Ectodermal cell (in vitro differentiated cells): Measurements from ENCODE around the gene SGPL1.
A peak's percentile ranks its signal among the peaks of the same experiment; 100 is the strongest.

Experiments
- H3K27ac ChIP-seq: 2 replicates; pipeline ENCODE4 v1.7.0; 2013; ENCODE audit warnings: mild to moderate bottlenecking, low read depth, low read length; ENCODE audit not compliant: insufficient read depth, poor library complexity, severe bottlenecking
- H3K27me3 ChIP-seq: 2 replicates; pipeline ENCODE4 v1.7.0; 2013; ENCODE audit warnings: mild to moderate bottlenecking, low read length; ENCODE audit not compliant: insufficient read depth, control insufficient read depth, poor library complexity, severe bottlenecking
- H3K36me3 ChIP-seq: one replicate; pipeline ENCODE4 v1.7.0; 2013; ENCODE audit warnings: low read length; ENCODE audit not compliant: control insufficient read depth, insufficient read depth
- H3K4me1 ChIP-seq: one replicate; pipeline ENCODE4 v1.7.0; 2013; ENCODE audit warnings: low read length; ENCODE audit not compliant: control insufficient read depth, insufficient read depth
- H3K4me3 ChIP-seq: 2 replicates; pipeline ENCODE4 v1.7.0; 2013; ENCODE audit warnings: low read depth, low read length, control low read depth; ENCODE audit not compliant: insufficient read depth
- H3K9me3 ChIP-seq: 2 replicates; pipeline ENCODE4 v1.7.0; 2013; ENCODE audit warnings: mild to moderate bottlenecking, low read length, moderate library complexity; ENCODE audit not compliant: control insufficient read depth
- WGBS, 2 experiments: methylation state at CpG; one replicate each; pipeline ENCODE4 v1.1.7; 2013; ENCODE audit warnings: missing lambda C conversion rate in 2 of 2; 5-methylcytosine and 5-hydroxymethylcytosine counted together

The SGPL1 gene

GRCh38 chr10:70810967-70811366, 4.8 kb upstream of the SGPL1 start:
- peaks cover 9% of the 10 kb centered on the region for H3K4me1 ChIP-seq
- H3K36me3 ChIP-seq: no peaks in the 10 kb centered on the region
- no peaks in the 10 kb centered on the region for H3K9me3 ChIP-seq
- no peaks in the 10 kb centered on the region for H3K27me3 ChIP-seq
- no CpG with 5 or more reads among the region's 1 CpG for WGBS, 2 experiments
- H3K27ac ChIP-seq: no peak overlapping the region
- H3K4me3 ChIP-seq: no peak overlapping the region

- Histone ChIP-seq H3K4me3 (no peak overlapping the region), H3K27me3 (no peaks in the 10 kb centered on the region), H3K36me3 (no peaks in the 10 kb centered on the region), H3K9me3 (no peaks in the 10 kb centered on the region), H3K27ac (no peak overlapping the region), H3K4me1 (peaks cover 12% of the 10 kb centered on the region)
- 93 to 98% methylated on average over 3 of the region's 3 CpGs for WGBS, 2 experiments
Measured at GRCh38 chr10:70811881-70812280, 3.9 kb upstream of the SGPL1 start.

GRCh38 chr10:70812814-70813213, 2.9 kb upstream of the SGPL1 start:
- peaks cover 15% of the 10 kb centered on the region for H3K4me1 ChIP-seq
- H3K4me3 ChIP-seq: no peak overlapping the region
- 86 to 93% methylated on average over 4 of the region's 4 CpGs for WGBS, 2 experiments
- H3K36me3 ChIP-seq: no peaks in the 10 kb centered on the region
- no peaks in the 10 kb centered on the region for H3K27me3 ChIP-seq
- H3K27ac ChIP-seq: no peak overlapping the region
- no peaks in the 10 kb centered on the region for H3K9me3 ChIP-seq

- Histone ChIP-seq H3K27me3 (no peaks in the 10 kb centered on the region), H3K9me3 (no peaks in the 10 kb centered on the region), H3K4me1 (peaks cover 12% of the 10 kb centered on the region), H3K36me3 (no peaks in the 10 kb centered on the region), H3K4me3 (no peak overlapping the region), H3K27ac (no peak overlapping the region)
- 96 to 97% methylated on average over 4 of the region's 4 CpGs for WGBS, 2 experiments
Measured at GRCh38 chr10:70814126-70814525, 1.6 kb upstream of the SGPL1 start.

GRCh38 chr10:70816220-70816894, 609 bp downstream of the SGPL1 start:
- Histone ChIP-seq H3K36me3 (no peaks in the 10 kb centered on the region), H3K27ac (peak overlapping the region; percentile 65), H3K4me1 (peaks cover 6% of the 10 kb centered on the region), H3K4me3 (peak overlapping the region; percentile 72), H3K27me3 (no peaks in the 10 kb centered on the region), H3K9me3 (no peaks in the 10 kb centered on the region)
- 1% methylated on average over 43 of the region's 43 CpGs for WGBS, 2 experiments

GRCh38 chr10:70820976-70821750, 5.4 kb downstream of the SGPL1 start:
- WGBS, 2 experiments: 95 to 97% methylated on average over 4 of the region's 4 CpGs
- Histone ChIP-seq H3K9me3 (no peaks in the 10 kb centered on the region), H3K27me3 (no peaks in the 10 kb centered on the region), H3K4me1 (peaks cover 6% of the 10 kb centered on the region), H3K4me3 (no peak overlapping the region), H3K36me3 (no peaks in the 10 kb centered on the region), H3K27ac (no peak overlapping the region)

- Histone ChIP-seq H3K27ac (no peak overlapping the region), H3K36me3 (no peaks in the 10 kb centered on the region), H3K27me3 (no peaks in the 10 kb centered on the region), H3K4me3 (no peak overlapping the region), H3K4me1 (no peaks in the 10 kb centered on the region), H3K9me3 (no peaks in the 10 kb centered on the region)
- 95 to 96% methylated on average over 2 of the region's 2 CpGs for WGBS, 2 experiments
Measured at GRCh38 chr10:70822076-70822820, 6.5 kb downstream of the SGPL1 start.

GRCh38 chr10:70827086-70827757, 11.5 kb downstream of the SGPL1 start:
- H3K9me3 ChIP-seq: no peaks in the 10 kb centered on the region
- H3K4me3 ChIP-seq: no peak overlapping the region
- no peak overlapping the region for H3K27ac ChIP-seq
- H3K4me1 ChIP-seq: no peaks in the 10 kb centered on the region
- H3K36me3 ChIP-seq: no peaks in the 10 kb centered on the region
- H3K27me3 ChIP-seq: no peaks in the 10 kb centered on the region
- 95 to 100% methylated on average over 2 of the region's 2 CpGs for WGBS, 2 experiments

- Histone ChIP-seq H3K36me3 (no peaks in the 10 kb centered on the region), H3K4me1 (no peaks in the 10 kb centered on the region), H3K9me3 (no peaks in the 10 kb centered on the region), H3K4me3 (no peak overlapping the region), H3K27me3 (no peaks in the 10 kb centered on the region), H3K27ac (no peak overlapping the region)
- WGBS, 2 experiments: 93 to 100% methylated on average over 4 of the region's 4 CpGs
Measured at GRCh38 chr10:70828923-70829322, 13.2 kb downstream of the SGPL1 start.

GRCh38 chr10:70829543-70829942, 13.8 kb downstream of the SGPL1 start:
- no peak overlapping the region for H3K4me3 ChIP-seq
- H3K27me3 ChIP-seq: no peaks in the 10 kb centered on the region
- 89 to 92% methylated on average over 4 of the region's 5 CpGs for WGBS, 2 experiments
- no peaks in the 10 kb centered on the region for H3K4me1 ChIP-seq
- no peaks in the 10 kb centered on the region for H3K36me3 ChIP-seq
- no peaks in the 10 kb centered on the region for H3K9me3 ChIP-seq
- H3K27ac ChIP-seq: no peak overlapping the region
